Fibroblast of pulmonary artery (primary cell): ENCODE measurements around the gene KCNH2.

ENCODE experiments used
- DNase-seq: peaks from one replicate; pipeline ENCODE4 v3.0.0-alpha.2; 2010; ENCODE audit warnings: low read depth
- H3K4me3 ChIP-seq: replicated peaks from 2 replicates; pipeline ENCODE4 v1.5.1; 2011; ENCODE audit warnings: low read depth, mild to moderate bottlenecking, control low read depth, low read length, moderate library complexity
- TF ChIP-seq, protein P1 (sequence below): IDR thresholded peaks from 2 replicates; pipeline ENCODE4 v1.5.1; 2011; ENCODE audit warnings: mild to moderate bottlenecking, control low read depth, low read length, inconsistent platforms; ENCODE audit errors: missing control alignments

The KCNH2 gene

DNA sequence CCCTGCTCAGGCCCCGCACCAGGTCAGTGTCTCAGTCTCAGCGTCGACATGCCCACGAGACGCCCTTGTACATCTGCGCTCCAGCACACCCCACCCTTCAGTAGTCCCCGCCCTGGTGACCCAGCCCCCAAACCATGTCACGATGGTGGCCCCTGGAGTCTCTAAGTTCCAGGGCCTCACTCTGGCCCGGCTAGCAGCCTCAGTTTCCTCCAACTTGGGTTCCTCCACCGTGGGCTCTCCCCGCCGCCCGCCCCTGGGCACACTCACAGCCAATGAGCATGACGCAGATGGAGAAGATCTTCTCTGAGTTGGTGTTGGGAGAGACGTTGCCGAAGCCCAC, 27.0 kb downstream of the KCNH2 start:
- no peak for DNase-seq
- TF ChIP-seq, protein P1, sequence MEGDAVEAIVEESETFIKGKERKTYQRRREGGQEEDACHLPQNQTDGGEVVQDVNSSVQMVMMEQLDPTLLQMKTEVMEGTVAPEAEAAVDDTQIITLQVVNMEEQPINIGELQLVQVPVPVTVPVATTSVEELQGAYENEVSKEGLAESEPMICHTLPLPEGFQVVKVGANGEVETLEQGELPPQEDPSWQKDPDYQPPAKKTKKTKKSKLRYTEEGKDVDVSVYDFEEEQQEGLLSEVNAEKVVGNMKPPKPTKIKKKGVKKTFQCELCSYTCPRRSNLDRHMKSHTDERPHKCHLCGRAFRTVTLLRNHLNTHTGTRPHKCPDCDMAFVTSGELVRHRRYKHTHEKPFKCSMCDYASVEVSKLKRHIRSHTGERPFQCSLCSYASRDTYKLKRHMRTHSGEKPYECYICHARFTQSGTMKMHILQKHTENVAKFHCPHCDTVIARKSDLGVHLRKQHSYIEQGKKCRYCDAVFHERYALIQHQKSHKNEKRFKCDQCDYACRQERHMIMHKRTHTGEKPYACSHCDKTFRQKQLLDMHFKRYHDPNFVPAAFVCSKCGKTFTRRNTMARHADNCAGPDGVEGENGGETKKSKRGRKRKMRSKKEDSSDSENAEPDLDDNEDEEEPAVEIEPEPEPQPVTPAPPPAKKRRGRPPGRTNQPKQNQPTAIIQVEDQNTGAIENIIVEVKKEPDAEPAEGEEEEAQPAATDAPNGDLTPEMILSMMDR: no peak
- H3K4me3 ChIP-seq: no peak overlapping the region

DNA sequence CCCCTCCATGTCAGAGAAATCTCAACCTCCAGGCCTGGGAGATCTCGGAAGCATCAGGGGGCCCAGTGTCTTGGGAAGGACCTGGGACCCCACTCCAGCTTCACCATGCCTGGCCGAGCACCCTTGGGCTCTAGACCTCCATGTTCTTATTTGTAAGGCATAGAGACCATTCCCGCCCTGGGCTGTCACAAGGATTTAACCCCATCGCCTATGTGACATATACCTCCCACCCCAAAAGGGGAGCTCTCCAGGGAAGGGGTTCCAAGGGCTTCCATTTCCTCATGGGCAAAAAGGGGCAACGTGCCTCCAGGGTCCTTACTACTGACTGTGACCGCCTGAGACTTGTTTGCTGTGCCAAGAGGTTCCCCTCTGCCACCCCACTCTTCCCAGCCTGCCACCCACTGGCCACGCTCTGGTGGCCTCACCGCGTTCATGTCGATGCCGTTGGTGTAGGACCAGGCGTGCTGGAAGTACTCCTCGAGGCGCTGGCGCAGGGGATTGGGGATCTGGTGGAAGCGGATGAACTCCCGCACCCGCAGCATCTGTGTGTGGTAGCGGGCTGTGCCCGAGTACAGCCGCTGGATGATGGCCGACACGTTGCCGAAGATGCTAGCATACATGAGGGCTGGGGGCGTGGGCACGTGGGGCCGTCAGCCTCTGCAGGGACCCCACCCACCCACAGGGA, 27.5 kb downstream of the KCNH2 start:
- no peak overlapping the region for H3K4me3 ChIP-seq
- no peak for DNase-seq
- TF ChIP-seq, protein P1: no peak

DNA sequence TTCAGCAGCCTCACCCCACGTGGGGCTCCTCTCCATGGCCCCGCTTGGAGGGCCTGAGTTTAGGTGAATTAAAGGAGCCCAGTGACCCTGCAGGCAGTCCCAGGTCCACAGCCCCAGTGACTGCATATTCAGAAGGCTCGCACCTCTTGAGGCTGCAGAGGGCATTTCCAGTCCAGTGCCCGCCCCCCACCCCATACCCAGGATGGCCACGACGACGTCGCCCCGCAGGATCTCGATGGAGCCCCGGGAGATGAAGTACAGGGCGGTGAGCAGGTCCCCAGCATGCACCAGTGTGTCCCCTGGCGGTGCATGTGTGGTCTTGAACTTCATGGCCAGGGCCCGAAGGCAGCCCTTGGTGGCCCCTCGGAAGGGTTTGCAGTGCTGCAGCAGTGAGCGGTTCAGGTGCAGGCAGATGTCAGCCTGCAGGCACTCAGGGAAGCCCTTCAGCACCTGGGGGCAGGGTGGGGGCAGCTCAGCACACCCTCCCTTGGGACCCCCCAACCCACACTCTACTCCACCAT, 28.1 kb downstream of the KCNH2 start:
- TF ChIP-seq, protein P1: no peak
- H3K4me3 ChIP-seq: no peak overlapping the region
- DNase-seq: no peak

DNA sequence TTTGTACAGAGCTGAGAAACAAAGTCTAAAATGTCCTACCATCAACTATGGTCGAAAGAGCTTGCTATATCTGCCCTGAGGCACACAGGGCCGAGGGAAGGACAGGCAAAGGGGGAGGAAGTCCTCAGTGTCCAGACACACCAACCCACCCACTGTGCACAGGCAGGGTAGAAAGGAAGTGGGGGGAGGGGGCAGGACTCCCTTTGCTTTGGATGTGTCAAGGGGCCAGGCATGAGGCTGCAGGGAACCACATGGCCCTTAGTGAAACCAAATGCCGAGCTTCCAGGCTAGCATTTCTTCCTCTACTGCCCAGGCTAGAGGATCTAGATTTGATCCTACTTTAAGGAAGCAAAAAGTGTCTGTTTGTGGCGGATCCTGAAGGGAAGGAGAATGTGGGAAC, 28.6 kb downstream of the KCNH2 start:
- TF ChIP-seq, protein P1: no peak
- no peak for DNase-seq
- H3K4me3 ChIP-seq: no peak overlapping the region

DNA sequence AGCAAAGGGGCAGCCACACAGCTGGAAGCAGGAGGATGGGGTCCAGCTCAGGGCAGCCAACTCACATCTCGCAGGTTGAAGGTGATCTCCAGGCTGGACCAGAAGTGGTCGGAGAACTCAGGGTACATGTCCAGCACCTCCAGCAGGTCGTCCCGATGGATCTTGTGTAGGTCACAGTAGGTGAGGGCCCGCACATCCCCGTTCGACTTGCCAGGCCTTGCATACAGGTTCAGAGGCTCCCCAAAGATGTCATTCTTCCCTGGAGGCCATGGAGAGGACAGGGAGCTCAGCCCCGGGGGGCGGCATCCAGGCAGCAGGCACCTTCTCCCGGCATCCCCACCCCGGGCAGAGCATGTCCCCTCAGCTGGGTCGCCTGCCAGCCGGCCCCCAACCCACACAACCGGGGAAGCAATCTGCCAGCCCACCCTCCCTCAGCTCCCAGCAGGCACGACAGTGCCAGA, 29.3 kb downstream of the KCNH2 start:
- no peak for DNase-seq
- H3K4me3 ChIP-seq: no peak overlapping the region
- TF ChIP-seq, protein P1: no peak

DNA sequence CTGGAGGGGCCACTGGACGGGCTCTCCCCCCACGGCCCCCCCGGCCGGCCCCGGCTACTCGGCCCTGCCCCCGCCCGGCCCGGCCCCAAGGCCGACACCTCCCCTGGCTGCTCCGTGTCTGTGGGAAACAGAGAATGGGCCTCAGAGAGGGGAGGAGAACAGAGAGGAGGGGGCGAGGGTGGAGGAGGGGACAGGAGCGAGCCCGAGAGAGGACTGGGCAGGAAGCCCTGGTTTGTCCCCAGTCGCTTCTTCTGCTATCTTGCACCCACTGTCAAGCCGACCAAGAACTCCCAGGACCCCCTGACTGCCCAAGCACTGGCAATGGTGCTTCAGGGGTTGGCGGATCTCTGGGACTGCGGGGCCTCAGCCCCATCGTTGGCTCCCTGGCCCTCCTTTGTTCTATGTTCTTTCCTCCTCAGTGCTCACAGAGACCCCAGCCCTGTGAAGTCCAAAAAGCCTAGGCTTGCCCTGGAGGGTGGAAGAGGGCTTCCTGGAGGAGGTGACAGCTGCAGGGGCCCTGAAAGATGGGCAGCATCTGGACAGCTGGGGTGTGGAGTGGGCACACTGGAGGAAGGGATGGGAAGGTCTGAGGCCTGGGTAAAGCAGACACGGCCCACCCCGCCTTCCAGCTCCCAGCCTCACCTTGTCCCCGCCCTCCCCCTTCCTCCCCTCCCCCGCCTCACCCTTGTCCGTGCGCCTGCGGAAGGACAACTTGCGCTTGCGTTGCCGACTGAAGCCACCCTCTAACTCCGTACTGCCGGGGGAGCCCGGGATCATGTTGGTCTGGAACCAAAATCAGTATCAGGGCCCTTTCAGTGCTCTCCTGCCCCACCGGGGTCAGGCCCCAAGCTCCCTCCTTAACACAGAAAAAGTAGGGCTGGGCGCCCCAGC, 30.1 kb downstream of the KCNH2 start:
- DNase-seq: no peak
- no peak overlapping the region for H3K4me3 ChIP-seq
- TF ChIP-seq, protein P1: no peak
